ENCODE results near the gene GOSR1.
"Not testable (repeated sequence)": the region's sequence is repeated elsewhere in the genome, so short reads cannot be mapped to it uniquely, and the experiment has no call there.

The GOSR1 gene

GRCh38 chr17:30561766-30562165 lies 84.6 kb downstream of the GOSR1 start:
- DNase-seq (ENCODE audit: low spot score): not testable (repeated sequence)

- not testable (repeated sequence) for DNase-seq (ENCODE audit: low spot score)
Observed at GRCh38 chr17:30563131-30563904, 86.1 kb downstream of the GOSR1 start.

DNA sequence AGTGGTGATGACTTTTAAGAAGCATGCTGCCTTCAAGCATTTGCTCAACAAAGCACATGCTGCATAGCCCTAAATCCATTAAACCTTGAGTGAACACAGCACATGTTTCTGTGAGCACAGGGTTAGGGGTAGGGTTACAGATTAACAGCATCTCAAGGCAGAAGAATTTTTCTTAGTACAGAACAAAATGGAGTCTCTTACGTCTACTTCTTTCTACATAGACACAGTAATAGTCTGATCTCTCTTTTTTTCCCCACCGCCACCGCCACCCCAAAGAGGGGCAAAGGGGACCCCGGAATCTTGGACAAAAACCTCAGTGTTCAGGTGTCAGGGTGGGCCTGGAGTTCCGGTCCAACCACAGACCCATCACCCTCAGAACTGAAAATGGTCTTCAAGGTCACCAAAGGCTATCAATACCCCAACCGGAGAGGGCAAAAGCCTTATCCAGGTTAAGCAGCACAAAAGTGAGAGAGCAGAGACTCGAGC lies 86.7 kb downstream of the GOSR1 start:
- not testable (repeated sequence) for DNase-seq (ENCODE audit: low spot score)

DNA sequence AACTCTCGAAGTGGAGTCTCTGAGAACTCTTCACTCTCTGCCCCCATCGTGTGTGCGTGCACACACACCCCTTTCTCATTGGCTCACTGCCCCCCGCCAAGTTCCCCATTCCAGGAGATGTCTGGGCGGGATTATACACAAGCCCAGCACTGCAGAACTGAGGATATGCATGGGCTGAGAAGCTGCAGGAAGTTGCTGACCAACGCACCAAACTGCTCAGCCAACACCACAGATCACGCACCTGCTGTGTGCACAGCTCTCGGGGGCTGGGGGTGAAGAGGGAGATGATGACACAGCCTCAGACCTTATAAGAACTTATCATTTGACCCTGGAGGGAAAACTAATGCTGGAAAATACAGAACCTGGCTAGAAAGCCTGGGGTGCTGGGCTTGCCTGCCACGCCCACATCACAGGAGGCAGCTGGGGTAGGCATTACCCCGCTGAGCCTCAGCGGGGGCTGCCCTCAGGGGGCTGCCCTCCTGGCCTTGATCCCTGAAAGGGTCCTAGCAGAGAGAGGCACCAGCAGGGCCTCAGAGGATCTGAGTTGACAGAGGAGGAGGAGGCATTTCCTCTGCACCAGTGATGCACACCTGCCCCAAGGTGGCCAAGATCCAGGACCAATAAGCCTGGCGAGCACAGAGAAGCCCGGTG lies 87.3 kb downstream of the GOSR1 start:
- peak; percentile 82 for DNase-seq (ENCODE audit: low spot score)

DNA sequence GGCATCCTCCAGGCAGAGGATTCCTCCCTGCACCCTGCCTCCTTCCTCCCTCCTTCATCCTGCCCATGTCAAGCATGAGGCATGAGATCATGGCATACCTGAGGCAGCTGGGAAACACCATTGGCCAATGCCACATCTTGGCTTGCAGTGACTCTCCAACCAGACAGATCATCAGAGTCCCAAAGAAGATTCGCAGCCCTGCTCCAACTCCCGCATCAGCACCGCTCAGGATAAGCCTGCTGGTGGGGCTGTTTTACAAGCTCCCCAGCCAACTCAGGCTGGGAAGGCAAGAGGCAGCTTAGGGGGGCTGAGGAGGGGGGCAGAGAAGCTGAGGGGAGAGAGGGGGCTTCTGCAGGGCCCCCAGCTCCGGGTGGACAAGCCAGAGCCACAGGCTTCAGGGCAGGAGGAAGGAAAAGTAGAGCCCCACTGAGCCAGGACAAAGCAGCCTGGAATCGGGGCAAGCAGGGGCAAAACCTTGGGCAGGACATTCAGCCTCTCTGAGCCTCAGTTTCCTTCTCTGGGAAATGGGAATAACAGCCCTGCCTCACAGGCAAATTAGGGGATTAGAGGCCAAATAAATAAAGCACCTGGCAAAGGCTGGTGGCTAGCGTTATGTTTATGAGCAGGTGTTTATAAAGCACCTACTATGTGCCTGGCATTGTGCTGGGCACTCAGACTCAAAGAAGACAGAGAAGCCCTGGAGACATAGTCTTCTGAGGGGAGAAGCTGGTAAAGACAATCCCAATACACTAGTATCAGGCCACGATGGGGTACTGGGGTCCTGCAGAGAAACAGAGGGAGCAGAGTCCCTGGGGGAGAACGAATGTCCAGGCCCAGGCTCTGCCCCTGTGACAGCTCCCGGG lies 88.1 kb downstream of the GOSR1 start:
- no peak for DNase-seq (ENCODE audit: low spot score)

- DNase-seq (ENCODE audit: low spot score): not testable (repeated sequence)
Observed at GRCh38 chr17:30566104-30566503, 88.9 kb downstream of the GOSR1 start.

- not testable (repeated sequence) for DNase-seq (ENCODE audit: low spot score)
Observed at GRCh38 chr17:30566516-30567225, 89.5 kb downstream of the GOSR1 start.

GRCh38 chr17:30567231-30568116 lies 90.3 kb downstream of the GOSR1 start:
- DNase-seq (ENCODE audit: low spot score): no peak

- DNase-seq (ENCODE audit: low spot score): peak; percentile 44
Observed at GRCh38 chr17:30568117-30568430, 90.9 kb downstream of the GOSR1 start.

DNA sequence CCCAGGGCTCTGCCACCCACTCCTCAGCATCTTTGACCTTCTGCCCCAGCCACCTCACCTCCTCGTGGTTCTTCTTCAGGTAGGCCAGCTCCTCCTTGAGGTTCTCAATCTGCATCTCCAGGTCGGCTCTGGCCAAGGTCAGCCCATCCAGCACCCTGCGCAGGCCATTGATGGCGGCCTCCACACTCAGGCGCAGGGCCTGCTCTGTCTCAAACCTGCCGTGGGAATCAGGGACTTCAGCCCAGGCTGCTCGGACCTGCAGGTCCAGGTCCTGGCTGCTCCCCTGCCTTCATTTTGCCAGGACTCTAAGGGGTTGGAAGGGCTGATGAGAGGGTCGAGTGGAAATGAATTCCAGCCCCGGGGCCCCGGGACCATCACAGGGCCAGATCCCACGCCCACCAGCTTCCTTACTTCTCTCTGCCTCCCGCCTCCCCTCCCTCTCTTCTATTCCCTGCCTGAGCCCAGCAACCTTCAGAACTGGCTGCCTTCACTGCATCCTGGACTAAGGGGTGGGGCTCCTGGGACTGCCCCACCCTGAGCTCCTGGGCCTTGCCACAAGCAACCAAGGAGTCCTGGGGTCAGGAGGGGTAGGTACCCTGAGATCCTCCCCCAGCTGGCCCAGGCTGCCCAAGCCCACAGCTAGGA lies 92.4 kb downstream of the GOSR1 start:
- not testable (repeated sequence) for DNase-seq (ENCODE audit: low spot score)

DNA sequence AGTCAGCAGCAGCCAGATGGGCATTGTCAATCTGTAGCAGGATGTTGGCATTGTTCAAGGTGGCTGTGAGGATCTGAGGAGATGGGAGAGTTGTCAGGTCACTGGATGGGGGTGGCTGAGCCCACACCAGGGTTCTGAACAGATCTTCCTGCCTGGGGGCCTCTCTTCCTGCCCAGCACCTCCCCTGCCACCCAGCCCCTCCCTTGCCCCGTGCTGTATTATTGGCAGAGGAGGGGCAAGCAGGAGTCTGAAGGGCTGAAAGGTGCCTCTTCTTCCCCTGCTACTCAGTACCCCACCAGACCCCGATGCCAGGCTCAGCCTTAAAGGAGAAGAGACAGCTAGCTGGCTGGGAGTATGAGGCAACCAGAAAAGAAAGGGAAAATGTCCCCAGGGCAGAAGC lies 93.0 kb downstream of the GOSR1 start:
- no peak for DNase-seq (ENCODE audit: low spot score)

- no peak for DNase-seq (ENCODE audit: low spot score)
Observed at GRCh38 chr17:30570596-30571265, 93.5 kb downstream of the GOSR1 start.

GRCh38 chr17:30571404-30571803 lies 94.2 kb downstream of the GOSR1 start:
- not testable (repeated sequence) for DNase-seq (ENCODE audit: low spot score)

DNA sequence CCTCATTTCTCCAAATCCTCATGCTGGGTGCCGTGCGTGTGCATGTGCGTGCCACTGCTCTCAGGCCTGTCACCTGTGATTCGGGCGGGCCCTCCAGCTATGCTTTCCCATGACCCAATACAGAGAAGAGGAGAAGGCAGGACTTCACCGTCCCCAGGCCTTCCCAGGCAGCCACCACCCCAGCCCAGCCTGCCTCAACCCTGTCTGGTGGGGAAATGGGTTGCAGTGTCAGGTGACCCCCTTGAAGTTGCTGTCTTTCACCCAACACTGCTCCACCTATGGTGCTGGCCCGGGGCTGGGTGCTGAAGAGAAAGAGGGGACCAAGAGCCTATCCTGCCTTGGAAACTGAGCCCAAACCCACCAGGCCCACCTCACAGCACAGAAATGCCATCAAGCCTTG lies 94.7 kb downstream of the GOSR1 start:
- DNase-seq (ENCODE audit: low spot score): no peak

GRCh38 chr17:30572651-30573554 lies 95.7 kb downstream of the GOSR1 start:
- not testable (repeated sequence) for DNase-seq (ENCODE audit: low spot score)

- no peak for DNase-seq (ENCODE audit: low spot score)
Observed at GRCh38 chr17:30573603-30574175, 96.5 kb downstream of the GOSR1 start.

DNA sequence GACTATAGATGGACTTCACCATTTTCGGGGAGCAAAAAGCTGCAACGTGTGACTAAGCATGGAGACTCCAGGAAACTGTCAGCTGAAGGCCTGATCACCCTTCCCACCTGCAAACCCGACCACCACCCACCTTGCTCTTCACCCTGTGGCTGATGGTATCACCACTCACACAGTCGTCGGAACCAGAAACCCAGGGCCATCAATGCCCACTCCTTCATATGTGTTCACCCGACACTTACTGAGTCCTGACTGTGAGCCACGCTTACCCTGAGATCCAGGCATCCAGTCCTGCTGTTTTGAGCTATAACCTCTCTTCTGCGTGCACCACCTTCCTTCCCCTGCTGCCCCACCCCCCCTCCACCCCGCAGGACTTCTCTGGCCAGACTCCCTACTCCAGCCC lies 97.1 kb downstream of the GOSR1 start:
- not testable (repeated sequence) for DNase-seq (ENCODE audit: low spot score)

GRCh38 chr17:30574806-30575205 lies 97.6 kb downstream of the GOSR1 start:
- DNase-seq (ENCODE audit: low spot score): not testable (repeated sequence)

Measured in Ammon's horn (tissue), 1 donor.